GM12875 (cell line): ENCODE measurements around the gene PLXNA3.

Experiments used
- H3K4me3 ChIP-seq: one replicate; pipeline ENCODE4 v1.5.1; 2011; ENCODE audit warnings: low read depth, low read length, control low read depth
- TF ChIP-seq, protein P1 (sequence below): IDR thresholded peaks from 2 replicates; pipeline ENCODE4 v1.5.1; 2011; ENCODE audit warnings: low read depth, mild to moderate bottlenecking, control low read depth, inconsistent platforms, low read length, moderate library complexity, borderline replicate concordance; ENCODE audit not compliant: insufficient read depth

PLXNA3 gene

DNA sequence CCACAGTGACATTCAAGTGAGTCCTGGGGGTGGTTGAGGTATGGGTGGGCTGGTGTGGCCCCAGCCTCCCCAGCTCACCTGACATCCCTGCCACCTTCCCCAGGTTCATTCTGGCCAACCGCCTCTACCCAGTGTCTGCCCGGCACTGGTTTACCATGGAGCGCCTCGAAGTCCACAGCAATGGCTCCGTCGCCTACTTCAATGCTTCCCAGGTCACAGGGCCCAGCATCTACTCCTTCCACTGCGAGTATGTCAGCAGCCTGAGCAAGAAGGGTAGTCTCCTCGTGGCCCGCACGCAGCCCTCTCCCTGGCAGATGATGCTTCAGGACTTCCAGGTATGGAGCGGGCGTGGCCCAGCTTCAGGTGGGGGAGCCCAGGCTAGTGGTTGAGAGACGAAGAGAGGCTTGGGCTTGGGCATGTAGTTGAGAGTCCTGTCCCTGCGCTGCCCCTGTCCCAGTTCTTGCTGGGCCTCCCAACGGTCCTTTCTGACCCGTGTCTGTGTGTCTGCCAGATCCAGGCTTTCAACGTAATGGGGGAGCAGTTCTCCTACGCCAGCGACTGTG, 22.8 kb upstream of the PLXNA3 start:
- TF ChIP-seq, protein P1, sequence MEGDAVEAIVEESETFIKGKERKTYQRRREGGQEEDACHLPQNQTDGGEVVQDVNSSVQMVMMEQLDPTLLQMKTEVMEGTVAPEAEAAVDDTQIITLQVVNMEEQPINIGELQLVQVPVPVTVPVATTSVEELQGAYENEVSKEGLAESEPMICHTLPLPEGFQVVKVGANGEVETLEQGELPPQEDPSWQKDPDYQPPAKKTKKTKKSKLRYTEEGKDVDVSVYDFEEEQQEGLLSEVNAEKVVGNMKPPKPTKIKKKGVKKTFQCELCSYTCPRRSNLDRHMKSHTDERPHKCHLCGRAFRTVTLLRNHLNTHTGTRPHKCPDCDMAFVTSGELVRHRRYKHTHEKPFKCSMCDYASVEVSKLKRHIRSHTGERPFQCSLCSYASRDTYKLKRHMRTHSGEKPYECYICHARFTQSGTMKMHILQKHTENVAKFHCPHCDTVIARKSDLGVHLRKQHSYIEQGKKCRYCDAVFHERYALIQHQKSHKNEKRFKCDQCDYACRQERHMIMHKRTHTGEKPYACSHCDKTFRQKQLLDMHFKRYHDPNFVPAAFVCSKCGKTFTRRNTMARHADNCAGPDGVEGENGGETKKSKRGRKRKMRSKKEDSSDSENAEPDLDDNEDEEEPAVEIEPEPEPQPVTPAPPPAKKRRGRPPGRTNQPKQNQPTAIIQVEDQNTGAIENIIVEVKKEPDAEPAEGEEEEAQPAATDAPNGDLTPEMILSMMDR = no peak
- no peak overlapping the region for H3K4me3 ChIP-seq

DNA sequence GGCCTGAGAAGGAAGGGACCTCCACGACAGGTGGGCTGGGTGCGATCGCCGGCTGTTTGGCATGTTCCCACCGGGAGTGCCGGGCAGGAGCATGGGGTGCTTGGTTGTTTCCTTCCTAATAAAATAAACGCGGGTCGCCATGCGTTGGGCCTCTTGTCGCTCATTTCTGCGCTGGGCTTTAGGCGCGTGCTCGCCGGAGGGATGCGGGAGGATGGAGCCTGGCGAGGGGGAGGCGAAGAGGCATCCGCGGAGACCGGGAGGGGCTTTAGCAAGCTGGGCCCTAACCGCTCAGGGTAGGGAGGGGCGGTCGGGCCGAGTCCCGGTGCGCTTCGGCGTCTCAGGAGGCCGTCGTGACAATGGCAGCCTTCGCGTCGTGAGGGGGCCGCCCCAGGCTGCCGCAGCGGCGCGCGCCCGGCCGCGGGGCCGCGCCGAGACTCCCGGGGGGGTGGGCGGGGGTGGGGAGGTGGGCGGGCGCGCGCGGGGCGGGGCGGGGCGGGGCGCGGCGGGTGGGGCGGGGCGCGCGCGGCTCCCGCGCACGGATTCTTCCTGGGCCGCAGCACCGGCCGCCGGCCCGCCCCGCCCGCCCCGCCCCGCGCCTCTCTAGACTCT, 21.6 kb upstream of the PLXNA3 start:
- TF ChIP-seq, protein P1 = no peak
- H3K4me3 ChIP-seq = peak overlapping the region; percentile 82

DNA sequence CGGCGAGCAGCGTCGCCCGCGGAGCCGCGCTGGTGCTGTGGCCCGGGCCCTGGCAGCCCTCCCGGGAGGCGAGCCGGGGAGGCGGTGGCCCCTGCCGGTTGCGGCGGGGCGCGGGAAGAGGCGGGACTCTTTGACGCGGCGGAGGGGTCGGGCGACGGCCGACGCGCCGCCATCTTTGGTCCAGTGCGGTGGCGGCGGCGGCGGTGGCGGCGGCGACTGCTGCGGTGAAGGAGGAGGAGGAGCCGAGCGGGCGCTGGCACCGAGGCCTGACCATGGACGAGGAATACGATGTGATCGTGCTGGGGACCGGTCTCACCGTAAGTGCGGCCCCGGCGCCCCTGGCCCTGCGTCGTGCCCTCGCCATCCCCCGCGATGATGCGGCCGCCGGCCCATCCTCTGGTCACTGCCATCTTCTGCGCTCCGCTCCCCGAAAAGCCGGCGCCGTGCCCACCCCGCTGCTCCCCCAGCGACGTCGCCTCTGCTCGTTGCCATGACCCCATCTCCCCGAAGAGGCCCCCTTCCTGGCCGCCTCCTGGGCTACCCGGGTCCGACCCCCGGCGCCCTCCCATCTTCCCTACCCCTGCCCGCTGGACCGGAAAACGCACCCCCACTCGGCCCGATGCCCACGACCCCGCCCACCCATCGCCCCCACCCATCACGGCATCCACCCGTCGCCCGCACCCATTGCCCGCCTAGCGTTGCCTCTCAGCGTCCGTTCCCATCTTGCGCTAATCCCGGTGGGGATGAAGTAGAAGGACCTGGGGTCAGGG, 20.9 kb upstream of the PLXNA3 start, which contains the start of gene GDI1:
TSS of gene GDI1 (plus strand) at position 172 of the 770 bp plus-strand sequence. CDS start at position 273, 101 bp downstream.
- TF ChIP-seq, protein P1 = no peak
- H3K4me3 ChIP-seq = peak within 1 kb of the TSS; percentile 82

DNA sequence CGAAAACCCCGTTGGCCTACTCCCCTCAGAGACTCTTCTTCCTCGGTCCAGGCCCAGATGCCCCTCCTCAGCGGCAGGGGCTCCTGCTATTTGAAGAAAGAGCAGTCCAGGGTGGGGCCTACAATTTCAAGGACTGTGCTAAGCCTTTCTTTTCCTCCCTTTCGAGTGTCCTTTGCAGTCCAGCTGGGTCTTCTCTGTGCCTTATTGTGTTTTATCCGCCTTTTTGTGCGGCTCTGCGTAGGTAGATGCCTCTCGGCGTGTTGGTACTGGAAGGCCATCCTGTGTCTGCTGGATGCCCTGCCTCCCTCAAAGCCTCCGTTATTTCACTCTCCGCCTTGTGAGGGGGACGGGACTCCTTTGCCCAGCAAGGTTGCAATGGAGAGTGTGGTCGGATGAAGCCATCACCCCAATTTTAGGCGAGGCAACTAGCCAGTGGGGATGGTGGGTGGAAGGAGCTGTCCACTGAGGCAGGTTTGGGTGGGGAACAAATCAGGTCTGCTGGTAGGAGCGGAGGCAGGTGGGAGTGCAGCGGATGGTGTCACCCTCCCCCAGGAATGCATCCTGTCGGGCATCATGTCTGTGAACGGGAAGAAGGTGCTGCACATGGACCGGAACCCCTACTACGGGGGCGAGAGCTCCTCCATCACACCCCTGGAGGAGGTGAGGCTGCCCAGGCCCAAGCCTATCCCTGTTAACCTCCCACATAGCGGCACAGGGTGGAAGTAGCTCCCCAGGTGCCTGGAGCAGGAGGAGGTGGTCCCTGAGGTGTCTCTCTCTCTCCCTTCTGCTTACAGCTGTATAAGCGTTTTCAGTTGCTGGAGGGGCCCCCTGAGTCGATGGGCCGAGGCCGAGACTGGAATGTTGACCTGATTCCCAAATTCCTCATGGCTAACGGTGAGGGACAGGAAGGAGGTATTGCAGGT, 19.8 kb upstream of the PLXNA3 start:
- TF ChIP-seq, protein P1 = no peak
- peak overlapping the region; percentile 82 for H3K4me3 ChIP-seq

DNA sequence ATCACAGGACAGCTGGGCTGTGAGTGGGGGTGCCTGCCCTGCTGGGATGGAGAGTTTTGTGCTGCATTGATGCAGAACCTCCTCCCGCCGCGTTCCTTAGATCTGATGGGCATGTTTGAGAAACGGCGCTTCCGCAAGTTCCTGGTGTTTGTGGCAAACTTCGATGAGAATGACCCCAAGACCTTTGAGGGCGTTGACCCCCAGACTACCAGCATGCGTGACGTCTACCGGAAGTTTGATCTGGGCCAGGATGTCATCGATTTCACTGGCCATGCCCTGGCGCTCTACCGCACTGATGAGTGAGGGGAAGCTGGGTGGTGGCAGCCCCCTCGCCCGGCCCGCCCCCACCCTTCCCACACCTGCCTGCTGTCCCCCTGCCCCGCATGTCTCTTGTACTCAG, 18.2 kb upstream of the PLXNA3 start:
- TF ChIP-seq, protein P1 = no peak
- no peak overlapping the region for H3K4me3 ChIP-seq

DNA sequence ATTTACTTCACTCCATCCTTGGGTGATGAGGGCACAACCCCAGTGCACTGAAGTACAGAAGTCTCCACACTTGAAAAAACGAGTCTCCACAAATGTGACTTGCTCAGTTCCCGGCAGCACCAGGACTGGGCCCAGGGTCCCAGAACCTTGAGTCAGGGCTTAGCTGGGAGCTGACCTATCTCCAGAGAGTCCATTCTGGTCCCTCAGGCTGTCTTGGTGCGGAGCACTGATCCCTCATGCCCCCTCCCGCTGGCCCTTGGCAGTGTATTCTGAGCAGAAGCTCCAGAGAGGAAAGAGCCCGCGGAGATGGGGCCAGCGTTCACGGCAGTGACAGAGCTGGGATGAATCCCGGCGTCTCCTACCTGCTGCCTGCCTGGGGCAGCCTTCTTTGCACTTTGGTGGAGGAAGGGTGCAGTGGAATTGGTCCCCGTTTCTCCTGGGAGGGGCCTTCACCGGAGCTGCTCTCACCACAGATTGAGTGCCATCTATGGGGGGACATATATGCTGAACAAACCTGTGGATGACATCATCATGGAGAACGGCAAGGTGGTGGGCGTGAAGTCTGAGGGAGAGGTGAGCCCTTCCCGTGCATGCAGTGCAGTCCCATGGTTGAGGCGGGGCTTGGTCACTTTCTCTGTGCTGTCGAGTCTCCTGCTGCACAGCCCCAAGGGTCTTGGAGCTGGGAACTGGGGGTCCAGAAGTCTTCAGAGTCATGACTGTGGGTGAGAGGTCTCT, 17.3 kb upstream of the PLXNA3 start:
- TF ChIP-seq, protein P1 = no peak
- H3K4me3 ChIP-seq = no peak overlapping the region
